H1 (cell line): Measurements from ENCODE around the gene RNF20. TPM values are rescaled to one million over a fixed set of nuclear protein-coding genes. Genes with fewer than 3 reads are reported as not detected.

ENCODE experiments used
- CTCF ChIA-PET: fragments of 300-600 bp; sonication (Branson Sonifier 250); formaldehyde crosslinking; loops from one replicate; lab custom pipeline; 2021; ENCODE audit not compliant: partially characterized antibody; lab: Charles Lee
- POLR2A ChIA-PET: fragments of 300-600 bp; sonication (Branson Sonifier 250); formaldehyde crosslinking; loops from one replicate; lab custom pipeline; 2021; ENCODE audit warnings: inconsistent platforms; ENCODE audit not compliant: partially characterized antibody; lab: Charles Lee
- DNase-seq, 2 experiments: peaks; one replicate each; pipeline versions ENCODE4 v3.0.0 to v3.0.0-alpha.2; 2010 to 2022; ENCODE audit warnings: low spot score in 2 of 2, low read depth in 1 of 2, mixed read lengths in 1 of 2
- FAIRE-seq: peaks from 2 replicates; lab custom pipeline; 2011; peaks lifted over from hg19 to GRCh38; lab: Jason Lieb, UNC
- H2AFZ ChIP-seq: 2 replicates; pipeline ENCODE4 v1.8.1; 2012; ENCODE audit warnings: low read length, inconsistent platforms
- H2AK5ac ChIP-seq: 2 replicates; pipeline ENCODE4 v1.6.1; 2013; ENCODE audit warnings: low read depth, low read length
- H2BK120ac ChIP-seq: replicated peaks from 2 replicates; pipeline ENCODE3; 2013; ENCODE audit warnings: low read depth, low read length, inconsistent platforms
- H2BK12ac ChIP-seq: 2 replicates; pipeline ENCODE4 v1.6.1; 2013; ENCODE audit warnings: low read depth, low read length
- H2BK15ac ChIP-seq: 2 replicates; pipeline ENCODE4 v1.6.1; 2013; ENCODE audit warnings: low read length
- H2BK20ac ChIP-seq: 2 replicates; pipeline ENCODE4 v1.6.1; 2013; ENCODE audit warnings: low read length
- H2BK5ac ChIP-seq: 2 replicates; pipeline ENCODE4 v1.6.1; 2013; ENCODE audit warnings: low read depth, low read length
- H3K14ac ChIP-seq: 2 replicates; pipeline ENCODE4 v1.6.1; 2013; ENCODE audit warnings: inconsistent platforms; ENCODE audit not compliant: insufficient read length
- H3K18ac ChIP-seq: 2 replicates; pipeline ENCODE4 v1.6.1; 2013; ENCODE audit warnings: low read length; ENCODE audit errors: extremely low read depth
- H3K23ac ChIP-seq: 2 replicates; pipeline ENCODE4 v1.6.1; 2013; ENCODE audit warnings: inconsistent platforms; ENCODE audit not compliant: insufficient read length
- H3K23me2 ChIP-seq: 2 replicates; pipeline ENCODE4 v1.6.1; 2013; ENCODE audit warnings: low read depth, low read length
- H3K27ac ChIP-seq: 2 replicates; pipeline ENCODE4 v1.6.1; 2011; ENCODE audit warnings: low read depth, low read length, inconsistent platforms
- H3K27me3 ChIP-seq, 4 experiments: replicated peaks in 1 of 4; 1 replicate in 1 of 4; 2 replicates in 3 of 4; pipeline versions ENCODE4 v1.6.1 to v1.8.1; 2011 to 2013; ENCODE audit warnings: low read length in 3 of 4, mild to moderate bottlenecking in 3 of 4, inconsistent platforms in 2 of 4, mixed read lengths in 2 of 4, moderate library complexity in 1 of 4; ENCODE audit not compliant: control insufficient read depth in 3 of 4, insufficient read depth in 3 of 4; ENCODE audit errors: extremely low read depth in 1 of 4
- H3K36me3 ChIP-seq, 4 experiments: 2 replicates each; pipeline versions ENCODE4 v1.6.1 to v1.8.1; 2011 to 2013; ENCODE audit warnings: mild to moderate bottlenecking in 4 of 4, low read length in 3 of 4, moderate library complexity in 2 of 4, control low read depth in 1 of 4, inconsistent platforms in 1 of 4; ENCODE audit not compliant: insufficient read depth in 4 of 4, control insufficient read depth in 2 of 4
- H3K4ac ChIP-seq: replicated peaks from 2 replicates; pipeline ENCODE3; 2013; ENCODE audit warnings: low read length, low read depth, mixed read lengths, inconsistent platforms; ENCODE audit not compliant: insufficient read length
- H3K4me1 ChIP-seq, 4 experiments: replicated peaks in 1 of 4; 1 replicate in 1 of 4; 2 replicates in 3 of 4; pipeline versions ENCODE4 v1.6.1 to v1.8.1; 2011 to 2013; ENCODE audit warnings: low read length in 3 of 4, inconsistent platforms in 2 of 4, mixed read lengths in 1 of 4; ENCODE audit not compliant: insufficient read depth in 4 of 4, control insufficient read depth in 3 of 4
- H3K4me2 ChIP-seq, 2 experiments: 2 replicates each; pipeline versions ENCODE4 v1.6.1 to v1.8.1; 2011 to 2013; ENCODE audit warnings: low read depth in 2 of 2, low read length in 2 of 2, control low read depth in 1 of 2, inconsistent platforms in 1 of 2, mild to moderate bottlenecking in 1 of 2; ENCODE audit not compliant: insufficient read depth in 1 of 2
- H3K4me3 ChIP-seq, 4 experiments: fragments of 200-600, 300-600 bp in 1 of 4; sonication (generic), shearing (Covaris generic), sonication (Bioruptor Twin) in 1 of 4; 2 replicates each; pipeline versions ENCODE4 v1.5.1 to v1.8.1; 2011 to 2016; ENCODE audit warnings: low read length in 4 of 4, low read depth in 3 of 4, control low read depth in 2 of 4, inconsistent platforms in 2 of 4, mild to moderate bottlenecking in 2 of 4, mixed read lengths in 1 of 4, moderate library complexity in 1 of 4; ENCODE audit not compliant: insufficient read depth in 2 of 4; ENCODE audit errors: extremely low read depth in 1 of 4
- H3K56ac ChIP-seq: replicated peaks from 2 replicates; pipeline ENCODE3; 2013; ENCODE audit warnings: low read depth, mild to moderate bottlenecking, mixed read lengths, low read length, inconsistent platforms; ENCODE audit not compliant: insufficient read length
- H3K79me1 ChIP-seq: 2 replicates; pipeline ENCODE4 v1.6.1; 2013; ENCODE audit warnings: low read depth, low read length, control low read depth
- H3K79me2 ChIP-seq, 2 experiments: 2 replicates each; pipeline versions ENCODE4 v1.6.1 to v1.8.1; 2012 to 2013; ENCODE audit warnings: low read length in 2 of 2, mild to moderate bottlenecking in 2 of 2, inconsistent platforms in 1 of 2; ENCODE audit not compliant: insufficient read depth in 2 of 2, control insufficient read depth in 1 of 2
- H3K9ac ChIP-seq, 4 experiments: replicated peaks in 1 of 4; 1 replicate in 1 of 4; 2 replicates in 3 of 4; pipeline versions ENCODE4 v1.6.1 to v1.8.1; 2011 to 2013; ENCODE audit warnings: low read depth in 3 of 4, low read length in 3 of 4, control low read depth in 2 of 4, mild to moderate bottlenecking in 2 of 4, moderate library complexity in 2 of 4, inconsistent platforms in 1 of 4; ENCODE audit errors: extremely low read depth in 1 of 4
- H3K9me3 ChIP-seq, 2 experiments: 2 replicates each; pipeline versions ENCODE4 v1.6.1 to v1.8.1; 2012 to 2013; ENCODE audit warnings: mild to moderate bottlenecking in 2 of 2, moderate library complexity in 2 of 2, control low read depth in 1 of 2, inconsistent platforms in 1 of 2, low read depth in 1 of 2, low read length in 1 of 2, mixed read lengths in 1 of 2; ENCODE audit not compliant: insufficient read depth in 2 of 2
- H4K20me1 ChIP-seq, 2 experiments: replicated peaks in 1 of 2; 2 replicates each; pipeline versions ENCODE3 to v1.8.1; 2011 to 2013; ENCODE audit warnings: inconsistent platforms in 2 of 2, low read length in 2 of 2, mild to moderate bottlenecking in 1 of 2; ENCODE audit not compliant: insufficient read depth in 2 of 2, control insufficient read depth in 1 of 2
- H4K5ac ChIP-seq: 2 replicates; pipeline ENCODE4 v1.6.1; 2013; ENCODE audit warnings: low read length, low read depth, mixed read lengths, inconsistent platforms; ENCODE audit not compliant: insufficient read length
- H4K8ac ChIP-seq: 2 replicates; pipeline ENCODE4 v1.8.0; 2013; ENCODE audit warnings: mild to moderate bottlenecking, moderate library complexity, low read length, inconsistent platforms; ENCODE audit not compliant: insufficient read depth; ENCODE audit errors: extremely low read depth
- H4K91ac ChIP-seq: replicated peaks from 2 replicates; pipeline ENCODE3; 2013; ENCODE audit warnings: low read length, mixed read lengths, inconsistent platforms; ENCODE audit not compliant: insufficient read length
- ASH2L ChIP-seq: fragments of 200-600, 300-600 bp; sonication (generic); IDR thresholded peaks from one replicate; pipeline ENCODE4 v1.7.1; 2017; ENCODE audit warnings: low read length
- BCL11A ChIP-seq, 2 experiments: IDR thresholded peaks; one replicate each; pipeline ENCODE4 v1.6.1; 2011; ENCODE audit warnings: low read depth in 2 of 2, low read length in 2 of 2, mild to moderate bottlenecking in 2 of 2
- CBX5 ChIP-seq: fragments of 300-800, 300-1000 bp; sonication (generic); IDR thresholded peaks from 2 replicates; pipeline ENCODE4 v1.7.1; 2016; ENCODE audit warnings: antibody characterized with exemption, low read length, low read depth
- CHD1 ChIP-seq: IDR thresholded peaks from 2 replicates; pipeline ENCODE4 v1.6.1; 2012; ENCODE audit warnings: low read depth, low read length, improper control_type of control experiment
- CREB1 ChIP-seq: IDR thresholded peaks from 2 replicates; pipeline ENCODE4 v1.6.1; 2012; ENCODE audit warnings: inconsistent platforms
- E2F6 ChIP-seq: IDR thresholded peaks from 2 replicates; pipeline ENCODE4 v1.6.1; 2012; ENCODE audit warnings: inconsistent platforms
- EP300 ChIP-seq, 2 experiments: IDR thresholded peaks; 1 replicate in 1 of 2; 2 replicates in 1 of 2; pipeline ENCODE4 v1.6.1; 2011 to 2012; ENCODE audit warnings: low read depth in 2 of 2, low read length in 2 of 2, mild to moderate bottlenecking in 2 of 2, borderline replicate concordance in 1 of 2, inconsistent platforms in 1 of 2, moderate library complexity in 1 of 2
- GABPA ChIP-seq: IDR thresholded peaks from 2 replicates; pipeline ENCODE4 v1.6.1; 2011; ENCODE audit warnings: mild to moderate bottlenecking, low read length, moderate library complexity, borderline replicate concordance; ENCODE audit not compliant: insufficient read depth
- SAP30 ChIP-seq: fragments of 300-600 bp; sonication (generic); IDR thresholded peaks from 2 replicates; pipeline ENCODE4 v1.7.1; 2012; ENCODE audit warnings: low read length, moderate library complexity, mild to moderate bottlenecking, inconsistent platforms; ENCODE audit not compliant: insufficient read depth, insufficient replicate concordance
- SUZ12 ChIP-seq: fragments of 200-600 bp; sonication (generic); IDR thresholded peaks from 2 replicates; pipeline ENCODE4 v1.6.1; 2012; ENCODE audit warnings: mild to moderate bottlenecking, inconsistent platforms, low read length, moderate library complexity, mixed read lengths
- WGBS, 2 experiments: shearing (Covaris generic) in 1 of 2; methylation state at CpG; one replicate each; pipeline versions ENCODE4 v1.1.6 to v1.1.7; 2013 to 2015; ENCODE audit warnings: low lambda C conversion rate in 2 of 2, mixed read lengths in 2 of 2, inconsistent platforms in 1 of 2, low coverage in 1 of 2, missing lambda C conversion rate in 1 of 2; ENCODE audit not compliant: insufficient replicate concordance in 2 of 2, insufficient coverage in 1 of 2, insufficient read length in 1 of 2; ENCODE audit errors: extremely low coverage in 1 of 2, missing lambda C conversion rate in 1 of 2; 5-methylcytosine and 5-hydroxymethylcytosine counted together
- polyA plus RNA-seq, 7 experiments: library from polyadenylated mRNA; depleted of rRNA in 3 of 7; stranded (reverse) in 5 of 7; unstranded in 2 of 7; fragments of >200 nt in 5 of 7; fragments of 200-250 nt in 2 of 7; gene quantifications; 1 replicate in 5 of 7; 2 replicates in 1 of 7; 4 replicates in 1 of 7; pipeline versions ENCODE4 v1.2.1 to v1.2.3, GENCODE V29; 2011 to 2013; ENCODE audit warnings: missing spikeins in 2 of 7, mixed read lengths in 2 of 7
- total RNA-seq: library from RNA; stranded (reverse); fragmentation: NEBNext Ultra II Directional; extraction: Animal tissue kit (Norgen Biotek cat#: 25700); gene quantifications from 2 replicates; pipeline ENCODE4 v1.2.1, GENCODE V29; 2021

The RNF20 gene
- total and polyA plus RNA-seq, 2 of the 8 experiments (the other 6 are each of a cell fraction or from before 2014, with no cell fraction given), result 9.4 to 65.2 TPM

GRCh38 chr9:101587332-101588043 lies 53.8 kb downstream of the RNF20 start:
- FAIRE-seq (no peak), DNase-seq (no peak)
- H3K9me3 ChIP-seq, result no peaks in the 10 kb centered on the region
- no peak overlapping the region for H2BK120ac ChIP-seq
- no peak overlapping the region for H2BK12ac ChIP-seq
- H3K27me3 ChIP-seq, result no peaks in the 10 kb centered on the region
- no peak overlapping the region for H3K18ac ChIP-seq
- no peak overlapping the region for H2AK5ac ChIP-seq
- no peak overlapping the region for H3K9ac ChIP-seq
- no peak overlapping the region for H3K4me3 ChIP-seq
- H2AFZ ChIP-seq, result no peak overlapping the region
- H3K14ac ChIP-seq, result no peak overlapping the region
- ChIA-PET POLR2A (no interaction called here), CTCF (interaction anchor here (1.0 to 1.2 kb wide), 2 partner anchors 14 to 129 kb away, joined by 3 to 4 read pairs; no protein-coding TSS in a partner anchor)
- no peak overlapping the region for H3K27ac ChIP-seq
- H2BK20ac ChIP-seq, result no peak overlapping the region
- no peak overlapping the region for H3K4ac ChIP-seq
- no peak overlapping the region for H4K91ac ChIP-seq
- H3K23me2 ChIP-seq, result no peaks in the 10 kb centered on the region; the same call in 1 of the 2 replicates
- H3K79me1 ChIP-seq, result no peaks in the 10 kb centered on the region
- H3K4me1 ChIP-seq, result peaks cover 1 to 8% (median 6%) of the 10 kb centered on the region in 4 experiments; a peak in 6 of 7 replicates
- TF ChIP-seq CHD1 (no peak), CBX5 (no peak), CREB1 (no peak), EP300 (IDR thresholded peaks at IDR 0.05; ENCODE audit: borderline replicate concordance in 1 of 2, low read depth in 2 of 2, low read length in 2 of 2) (no peak), SUZ12 (no peak), BCL11A (IDR thresholded peaks at IDR 0.05; ENCODE audit: low read depth in 2 of 2, low read length in 2 of 2) (no peak), GABPA (no peak), ASH2L (no peak), SAP30 (no peak), E2F6 (no peak)
- TF ChIP-seq, all 59 proteins: peak for 0
- H3K23ac ChIP-seq, result no peak overlapping the region
- no peak overlapping the region for H3K56ac ChIP-seq
- WGBS, 2 experiments, result 88% methylated on average over 4 of the region's 4 CpGs; no CpG with 5 or more reads in 1 of the 2 experiments
- no peak overlapping the region for H2BK5ac ChIP-seq
- H3K36me3 ChIP-seq, result no peaks in the 10 kb centered on the region
- H3K79me2 ChIP-seq, result no peaks in the 10 kb centered on the region
- H4K5ac ChIP-seq, result no peak overlapping the region
- no peak overlapping the region for H3K4me2 ChIP-seq
- no peaks in the 10 kb centered on the region for H4K20me1 ChIP-seq
- H2BK15ac ChIP-seq, result no peak overlapping the region
- no peak overlapping the region for H4K8ac ChIP-seq
